IMR-90 (cell line): ENCODE data around the gene CD2. TPM values are rescaled to one million over a fixed set of nuclear protein-coding genes. Genes with fewer than 3 reads are reported as not detected.

Source experiments
- ATAC-seq: fragments of 200-7000 bp; cut with Tn5 transposase; 2 replicates; pipeline ENCODE4 v1.9.1; 2020; ENCODE audit warnings: low read depth, mild to moderate bottlenecking, moderate library complexity
- BruUV-seq: library from RNA; stranded (reverse); fragments of 400-500 nt; replicated peaks from 2 replicates; lab custom pipeline; 2021; lab: Mats Ljungman, UMichigan
- CTCF ChIA-PET: fragments of 300-600 bp; formaldehyde crosslinking; extraction: SDS; loops from one replicate; lab custom pipeline; 2021; ENCODE audit warnings: antibody characterized with exemption; lab: Yijun Ruan, JAX
- POLR2A ChIA-PET: fragments of 300-600 bp; sonication (Branson Sonifier 250); formaldehyde crosslinking; loops from one replicate; lab custom pipeline; 2022; ENCODE audit warnings: antibody characterized with exemption; ENCODE audit not compliant: unreplicated experiment; lab: Charles Lee
- DNase-seq: peaks from one replicate; pipeline ENCODE4 v3.0.0; 2013
- H2AFZ ChIP-seq: replicated peaks from 2 replicates; pipeline ENCODE3; 2013; ENCODE audit warnings: low read length, mild to moderate bottlenecking; ENCODE audit not compliant: poor library complexity
- H2AK5ac ChIP-seq: 2 replicates; pipeline ENCODE4 v1.6.1; 2013; ENCODE audit warnings: low read depth, low read length, inconsistent platforms
- H2AK9ac ChIP-seq: replicated peaks from 2 replicates; pipeline ENCODE3; 2013; ENCODE audit warnings: mild to moderate bottlenecking, low read depth, low read length, moderate library complexity; ENCODE audit not compliant: poor library complexity
- H2BK120ac ChIP-seq: 2 replicates; pipeline ENCODE4 v1.6.1; 2013; ENCODE audit warnings: low read depth, low read length, inconsistent platforms
- H2BK15ac ChIP-seq: 3 replicates; pipeline ENCODE4 v1.6.1; 2013; ENCODE audit warnings: low read depth, low read length, inconsistent platforms
- H2BK20ac ChIP-seq: 2 replicates; pipeline ENCODE4 v1.6.1; 2013; ENCODE audit warnings: low read depth, mild to moderate bottlenecking, inconsistent platforms, low read length, moderate library complexity
- H2BK5ac ChIP-seq: 2 replicates; pipeline ENCODE4 v1.6.1; 2013; ENCODE audit warnings: mild to moderate bottlenecking, low read depth, low read length, inconsistent platforms; ENCODE audit not compliant: poor library complexity, severe bottlenecking
- H3K14ac ChIP-seq: replicated peaks from 2 replicates; pipeline ENCODE4 v1.6.1; 2013; ENCODE audit warnings: low read depth, low read length, inconsistent platforms
- H3K18ac ChIP-seq: 2 replicates; pipeline ENCODE4 v1.6.1; 2013; ENCODE audit warnings: low read depth, low read length, control low read depth
- H3K23ac ChIP-seq: 2 replicates; pipeline ENCODE4 v1.6.1; 2013; ENCODE audit warnings: low read depth, low read length, inconsistent platforms
- H3K27ac ChIP-seq: 2 replicates; pipeline ENCODE4 v1.5.1; 2013; ENCODE audit warnings: mild to moderate bottlenecking, control low read depth, low read length; ENCODE audit not compliant: insufficient read depth
- H3K27me3 ChIP-seq: 2 replicates; pipeline ENCODE4 v1.6.1; 2013; ENCODE audit warnings: low read length; ENCODE audit not compliant: control insufficient read depth, insufficient read depth
- H3K36me3 ChIP-seq: 2 replicates; pipeline ENCODE4 v1.6.1; 2013; ENCODE audit warnings: low read length, mixed read lengths; ENCODE audit not compliant: control insufficient read depth, insufficient read depth
- H3K4ac ChIP-seq: 2 replicates; pipeline ENCODE4 v1.6.1; 2013; ENCODE audit warnings: low read depth, low read length, inconsistent platforms
- H3K4me1 ChIP-seq: 2 replicates; pipeline ENCODE4 v1.6.1; 2013; ENCODE audit warnings: low read length, mixed read lengths; ENCODE audit not compliant: control insufficient read depth, insufficient read depth
- H3K4me2 ChIP-seq: 2 replicates; pipeline ENCODE4 v1.6.1; 2013; ENCODE audit warnings: low read depth, mild to moderate bottlenecking, control low read depth, low read length, moderate library complexity
- H3K4me3 ChIP-seq: 2 replicates; pipeline ENCODE4 v1.5.1; 2013; ENCODE audit warnings: low read depth, mild to moderate bottlenecking, control low read depth, low read length, moderate library complexity; ENCODE audit not compliant: insufficient read depth
- H3K56ac ChIP-seq: 2 replicates; pipeline ENCODE4 v1.6.1; 2013; ENCODE audit warnings: low read length, inconsistent platforms; ENCODE audit not compliant: insufficient read depth; ENCODE audit errors: extremely low read depth
- H3K79me1 ChIP-seq, 2 experiments: 2 replicates each; pipeline ENCODE4 v1.6.1; 2013; ENCODE audit warnings: low read length in 2 of 2, inconsistent platforms in 1 of 2, low read depth in 1 of 2
- H3K9ac ChIP-seq: 2 replicates; pipeline ENCODE4 v1.6.1; 2013; ENCODE audit warnings: low read depth, low read length, control low read depth
- H3K9me1 ChIP-seq: 2 replicates; pipeline ENCODE4 v1.6.1; 2013; ENCODE audit warnings: low read length, inconsistent platforms; ENCODE audit not compliant: insufficient read depth
- H3K9me3 ChIP-seq: 2 replicates; pipeline ENCODE4 v1.6.1; 2013; ENCODE audit warnings: low read length; ENCODE audit not compliant: control insufficient read depth, insufficient read depth
- H4K20me1 ChIP-seq: 2 replicates; pipeline ENCODE4 v1.6.1; 2013; ENCODE audit warnings: low read length, inconsistent platforms; ENCODE audit not compliant: insufficient read depth
- H4K5ac ChIP-seq: 2 replicates; pipeline ENCODE4 v1.6.1; 2013; ENCODE audit warnings: mild to moderate bottlenecking, low read depth, low read length, control low read depth
- H4K8ac ChIP-seq, 2 experiments: 2 replicates each; pipeline ENCODE4 v1.6.1; 2013; ENCODE audit warnings: low read depth in 2 of 2, low read length in 2 of 2, control low read depth in 1 of 2, inconsistent platforms in 1 of 2
- H4K91ac ChIP-seq: 2 replicates; pipeline ENCODE4 v1.6.1; 2013; ENCODE audit warnings: low read depth, low read length, inconsistent platforms; ENCODE audit not compliant: insufficient read depth
- WGBS, 2 experiments: methylation state at CpG; one replicate each; pipeline versions ENCODE4 v1.1.5 to v1.1.7; 2013; ENCODE audit warnings: missing lambda C conversion rate in 2 of 2; ENCODE audit not compliant: insufficient read length in 1 of 2; ENCODE audit errors: extremely low coverage in 2 of 2; 5-methylcytosine and 5-hydroxymethylcytosine counted together
- dilution Hi-C: fragments of 300-500 bp; cut with HindIII; formaldehyde crosslinking; loops from one replicate; pipeline ENCODE4 v1.14.3; 2018; ENCODE audit warnings: low sequenced_read_pairs; ENCODE audit not compliant: unreplicated experiment
- in situ Hi-C: fragments of 300-500 bp; cut with MboI; formaldehyde crosslinking; loops from 3 replicates; pipeline ENCODE4 v1.14.3; 2019; ENCODE audit warnings: low sequenced_read_pairs, inconsistent platforms, mixed read lengths
- intact Hi-C: fragments of 100-400 bp; cut with micrococcal nuclease; formaldehyde crosslinking; loops from 2 replicates; pipeline ENCODE4 v1.10.0; 2022
- polyA plus RNA-seq, 3 experiments: library from polyadenylated mRNA; depleted of rRNA; stranded (reverse); fragments of >200 nt; gene quantifications; 2 replicates each; pipeline ENCODE4 v1.2.3, GENCODE V29; 2012; ENCODE audit warnings: low replicate concordance in 1 of 3
- total RNA-seq: library from RNA; depleted of rRNA; stranded (reverse); fragments of >200 nt; gene quantifications from 2 replicates; pipeline ENCODE4 v1.2.3, GENCODE V29; 2012
- TF ChIP-seq, protein P1 (sequence below): fragments of 150-350 bp; IDR thresholded peaks from 2 replicates; pipeline ENCODE4 v1.6.1; 2016; ENCODE audit warnings: low read depth, mild to moderate bottlenecking, low read length, moderate library complexity, borderline replicate concordance

CD2 gene
- total and polyA plus RNA-seq, 2 of the 4 experiments (the other 2 are of a cell fraction), result not detected

DNA sequence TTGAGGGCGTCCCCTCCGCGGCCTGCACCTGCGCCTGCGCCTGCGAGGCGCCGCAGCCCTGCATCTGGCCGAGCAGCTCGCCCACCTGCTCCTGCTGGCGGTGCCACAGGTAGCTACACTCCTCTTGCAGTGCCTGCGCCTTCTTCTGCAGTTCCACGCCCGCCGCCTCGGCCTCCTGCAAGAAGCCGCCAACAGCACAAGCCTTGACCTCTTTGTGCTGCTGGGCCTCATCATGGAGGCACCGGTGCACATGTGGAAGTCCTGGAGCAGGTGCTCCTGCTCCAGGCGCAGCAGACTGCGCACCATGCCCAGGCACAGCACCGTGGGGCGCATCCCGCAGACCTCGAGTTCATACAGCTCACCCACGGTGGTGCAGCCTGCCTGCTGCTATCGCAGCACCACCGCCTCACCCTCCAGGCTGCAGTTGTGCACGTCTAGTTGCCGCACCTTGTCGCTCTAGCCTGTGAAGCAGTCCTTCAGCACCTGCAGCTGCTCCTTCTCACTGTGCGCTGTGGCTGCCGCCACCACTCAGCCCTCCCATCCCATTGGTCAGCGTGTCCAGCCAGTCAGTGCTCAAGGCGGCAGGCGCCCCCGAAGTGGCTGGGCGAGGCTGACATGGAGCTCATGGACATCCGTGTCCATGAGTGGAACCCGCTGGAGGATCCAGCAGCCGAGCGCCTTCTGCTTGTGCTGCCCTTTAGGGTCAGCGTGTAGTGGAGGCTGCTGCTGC is 12.2 kb upstream of the CD2 start:
- H3K36me3 ChIP-seq, result no peaks in the 10 kb centered on the region
- ATAC-seq, result no peak
- DNase-seq, result no peak
- 88% methylated on average over 26 of the region's 42 CpGs; no CpG with 5 or more reads in 1 of the 2 experiments for WGBS, 2 experiments
- no peak overlapping the region for H3K4ac ChIP-seq
- no peak overlapping the region for H3K23ac ChIP-seq
- in situ Hi-C loops, result loop anchor here (25.0 kb wide), 1 partner anchor 545 kb away; no protein-coding TSS in a partner anchor
- H4K8ac ChIP-seq, result no peak overlapping the region
- no peaks in the 10 kb centered on the region for H4K20me1 ChIP-seq
- H3K4me2 ChIP-seq, result no peak overlapping the region
- H3K27ac ChIP-seq, result no peak overlapping the region
- H3K9ac ChIP-seq, result no peak overlapping the region
- H3K4me1 ChIP-seq, result no peaks in the 10 kb centered on the region
- no peaks in the 10 kb centered on the region for H3K9me1 ChIP-seq
- no peak overlapping the region for H2BK5ac ChIP-seq
- H3K4me3 ChIP-seq, result no peak overlapping the region
- H2AFZ ChIP-seq, result no peak overlapping the region
- H2BK15ac ChIP-seq, result no peak overlapping the region
- no TSS peak for BruUV-seq
- peaks cover 24% of the 10 kb centered on the region for H3K9me3 ChIP-seq
- TF ChIP-seq, protein P1, sequence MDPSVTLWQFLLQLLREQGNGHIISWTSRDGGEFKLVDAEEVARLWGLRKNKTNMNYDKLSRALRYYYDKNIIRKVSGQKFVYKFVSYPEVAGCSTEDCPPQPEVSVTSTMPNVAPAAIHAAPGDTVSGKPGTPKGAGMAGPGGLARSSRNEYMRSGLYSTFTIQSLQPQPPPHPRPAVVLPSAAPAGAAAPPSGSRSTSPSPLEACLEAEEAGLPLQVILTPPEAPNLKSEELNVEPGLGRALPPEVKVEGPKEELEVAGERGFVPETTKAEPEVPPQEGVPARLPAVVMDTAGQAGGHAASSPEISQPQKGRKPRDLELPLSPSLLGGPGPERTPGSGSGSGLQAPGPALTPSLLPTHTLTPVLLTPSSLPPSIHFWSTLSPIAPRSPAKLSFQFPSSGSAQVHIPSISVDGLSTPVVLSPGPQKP, result no peak
- intact Hi-C loops, result no loop called here
- no peak overlapping the region for H2AK5ac ChIP-seq
- no peaks in the 10 kb centered on the region for H3K79me1 ChIP-seq
- H4K5ac ChIP-seq, result no peak overlapping the region
- no peak overlapping the region for H2BK20ac ChIP-seq
- no peak overlapping the region for H2BK120ac ChIP-seq
- no peak overlapping the region for H3K14ac ChIP-seq
- POLR2A ChIA-PET, result no interaction called here
- no peaks in the 10 kb centered on the region for H3K27me3 ChIP-seq
- CTCF ChIA-PET, result no interaction called here
- no peak overlapping the region for H2AK9ac ChIP-seq
- dilution Hi-C loops, result no loop called here
- no peak overlapping the region for H4K91ac ChIP-seq
- H3K56ac ChIP-seq, result no peak overlapping the region
- no peak overlapping the region for H3K18ac ChIP-seq
